Sigmoid colon (tissue), 7 donors: Measurements from ENCODE around the gene ACTR3C. TPM values are rescaled to one million over a fixed set of nuclear protein-coding genes. Genes with fewer than 3 reads are reported as not detected.
A peak's percentile ranks its signal among the peaks of the same experiment; 100 is the strongest.
"Not testable (repeated sequence)": the region's sequence is repeated elsewhere in the genome, so short reads cannot be mapped to it uniquely, and the experiment has no call there.

Experiments
- DNase-seq: peaks from one replicate; pipeline ENCODE4 v3.0.0-alpha.2; 2019
- H3K27ac ChIP-seq, 4 donors: fragments of 200-600 bp; sonication (generic); one replicate each; pipeline ENCODE4 v1.5.1; 2016 to 2019; ENCODE audit warnings: mild to moderate bottlenecking in 1 of 4
- H3K27me3 ChIP-seq, 3 donors: fragments of 200-600 bp; sonication (generic); one replicate each; pipeline ENCODE4 v1.5.1; 2019; ENCODE audit warnings: mild to moderate bottlenecking in 1 of 3
- H3K36me3 ChIP-seq, 4 donors: fragments of 200-600 bp; sonication (generic); one replicate each; pipeline ENCODE4 v1.5.1; 2016 to 2019
- H3K4me1 ChIP-seq, 4 donors: fragments of 200-600 bp; sonication (generic); one replicate each; pipeline ENCODE4 v1.5.1; 2017 to 2019
- H3K4me3 ChIP-seq, 4 donors: fragments of 200-600 bp; sonication (generic); one replicate each; pipeline ENCODE4 v1.5.1; 2017 to 2019; ENCODE audit warnings: mild to moderate bottlenecking in 2 of 4, moderate library complexity in 1 of 4
- H3K9me3 ChIP-seq, 4 donors: fragments of 200-600 bp in 3 of 4; sonication (generic) in 3 of 4; one replicate each; pipeline versions ENCODE4 v1.5.1 to v1.6.1; 2013 to 2019
- CTCF ChIP-seq, 4 experiments: fragments of 450-650 bp in 3 of 4; fragments of 200-600 bp in 1 of 4; IDR thresholded peaks; one replicate each; pipeline ENCODE4 v1.5.1; 2016 to 2019; ENCODE audit warnings: antibody characterized with exemption in 4 of 4, mild to moderate bottlenecking in 3 of 4, moderate library complexity in 2 of 4
- WGBS, 2 donors: extraction: QIAGEN DNeasy Blood & Tissue Kit; methylation state at CpG; one replicate each; pipeline ENCODE4 v1.1.7; 2013; 5-methylcytosine and 5-hydroxymethylcytosine counted together
- intact Hi-C: fragments of 100-400 bp; cut with DNase I; formaldehyde crosslinking; loops from one replicate; pipeline ENCODE4 v1.15.1; 2023
- polyA plus RNA-seq, 3 donors: library from polyadenylated mRNA; stranded (reverse); fragments of 200-250 nt; gene quantifications; one replicate each; pipeline ENCODE4 v1.2.3, GENCODE V29; 2013
- total RNA-seq, 4 donors: library from RNA; depleted of rRNA; stranded (reverse); fragments of >200 nt; gene quantifications; one replicate each; pipeline ENCODE4 v1.1.0, GENCODE V29; 2016
- donor health status: healthy with polysubstance abuse.
- donor health status: Bipolar disorder and iron deficiency.
- donor health status: healthy.

Gene ACTR3C
- total and polyA plus RNA-seq, 7 donors, result 2.9 to 13.3 (median 8.3) TPM

- H3K4me1 ChIP-seq, H3K36me3 ChIP-seq, H3K27me3 ChIP-seq, DNase-seq, H3K9me3 ChIP-seq, H3K4me3 ChIP-seq, H3K27ac ChIP-seq: not testable (repeated sequence)
- 86 to 92% methylated on average over 15 of the region's 25 CpGs for WGBS, 2 donors
- intact Hi-C loops, result loop anchor here (10.0 kb wide), 1 partner anchor 143 kb away; no protein-coding TSS in a partner anchor
Observed at GRCh38 chr7:150281681-150282403, 41.5 kb downstream of the ACTR3C start.

GRCh38 chr7:150278383-150278782 is 45.0 kb downstream of the ACTR3C start:
- H3K4me1 ChIP-seq, H3K36me3 ChIP-seq, intact Hi-C loops, H3K27ac ChIP-seq, H3K9me3 ChIP-seq, H3K27me3 ChIP-seq, H3K4me3 ChIP-seq, DNase-seq: not testable (repeated sequence)
- WGBS, 2 donors, result 92 to 95% methylated on average over 11 of the region's 11 CpGs

GRCh38 chr7:150276132-150276695 is 47.1 kb downstream of the ACTR3C start:
- H3K27me3 ChIP-seq, result not testable (repeated sequence)

GRCh38 chr7:150271898-150272297 is 51.4 kb downstream of the ACTR3C start:
- H3K4me1 ChIP-seq, H3K4me3 ChIP-seq, intact Hi-C loops, H3K9me3 ChIP-seq, DNase-seq, H3K36me3 ChIP-seq, H3K27me3 ChIP-seq, H3K27ac ChIP-seq: not testable (repeated sequence)
- 61 to 86% methylated on average over 6 of the region's 7 CpGs for WGBS, 2 donors

More at GRCh38 chr7:150276132-150276695, 47.1 kb downstream of the ACTR3C start:
- H3K4me1 ChIP-seq, H3K27ac ChIP-seq, H3K36me3 ChIP-seq, intact Hi-C loops, H3K4me3 ChIP-seq, H3K9me3 ChIP-seq, DNase-seq: not testable (repeated sequence)
- TF ChIP-seq CTCF (IDR thresholded peaks at IDR 0.05), result peak; percentile 21 to 74 (median 68)
- WGBS, 2 donors, result 58 to 63% methylated on average over 6 of the region's 6 CpGs

GRCh38 chr7:150270101-150270824 is 53.1 kb downstream of the ACTR3C start:
- 94 to 97% methylated on average over 10 to 11 of the region's 18 CpGs for WGBS, 2 donors
- H3K4me1 ChIP-seq, DNase-seq, H3K4me3 ChIP-seq, intact Hi-C loops, H3K9me3 ChIP-seq, H3K36me3 ChIP-seq, H3K27ac ChIP-seq, H3K27me3 ChIP-seq: not testable (repeated sequence)

GRCh38 chr7:150268798-150269197 is 54.5 kb downstream of the ACTR3C start:
- no CpG with 5 or more reads among the region's 17 CpGs for WGBS, 2 donors
- H3K9me3 ChIP-seq, intact Hi-C loops, DNase-seq, H3K36me3 ChIP-seq, H3K27me3 ChIP-seq, H3K27ac ChIP-seq, H3K4me1 ChIP-seq, H3K4me3 ChIP-seq: not testable (repeated sequence)

GRCh38 chr7:150268287-150268686 is 55.1 kb downstream of the ACTR3C start:
- DNase-seq, H3K36me3 ChIP-seq, H3K4me3 ChIP-seq, H3K4me1 ChIP-seq, intact Hi-C loops, H3K9me3 ChIP-seq, H3K27ac ChIP-seq, H3K27me3 ChIP-seq: not testable (repeated sequence)
- WGBS, 2 donors, result 63 to 83% methylated on average over 1 of the region's 8 CpGs

GRCh38 chr7:150266953-150267665 is 56.2 kb downstream of the ACTR3C start:
- H3K27ac ChIP-seq, H3K36me3 ChIP-seq, H3K27me3 ChIP-seq, DNase-seq, H3K9me3 ChIP-seq, H3K4me3 ChIP-seq, H3K4me1 ChIP-seq, intact Hi-C loops: not testable (repeated sequence)
- WGBS, 2 donors, result 86 to 91% methylated on average over 20 of the region's 20 CpGs

GRCh38 chr7:150262656-150263055 is 60.7 kb downstream of the ACTR3C start:
- intact Hi-C loops, result not testable (repeated sequence)

GRCh38 chr7:150247745-150248144 is 75.6 kb downstream of the ACTR3C start:
- DNase-seq, intact Hi-C loops, H3K27me3 ChIP-seq, H3K4me3 ChIP-seq, H3K27ac ChIP-seq, H3K4me1 ChIP-seq, H3K36me3 ChIP-seq, H3K9me3 ChIP-seq: not testable (repeated sequence)
- WGBS, 2 donors, result 90 to 95% methylated on average over 2 of the region's 3 CpGs

More at GRCh38 chr7:150262656-150263055, 60.7 kb downstream of the ACTR3C start:
- not testable (repeated sequence) for H3K27me3 ChIP-seq, H3K36me3 ChIP-seq, H3K4me3 ChIP-seq, H3K4me1 ChIP-seq, DNase-seq, H3K27ac ChIP-seq, H3K9me3 ChIP-seq
- WGBS, 2 donors, result 88 to 90% methylated on average over 5 of the region's 5 CpGs

GRCh38 chr7:150245208-150245607 is 78.1 kb downstream of the ACTR3C start:
- 83 to 90% methylated on average over 2 of the region's 2 CpGs for WGBS, 2 donors
- H3K27ac ChIP-seq, H3K27me3 ChIP-seq, H3K4me1 ChIP-seq, DNase-seq, H3K36me3 ChIP-seq, H3K9me3 ChIP-seq, H3K4me3 ChIP-seq, intact Hi-C loops: not testable (repeated sequence)
